ENCODE data around the gene BATF2. TPM values are rescaled to one million over a fixed set of nuclear protein-coding genes. Genes with fewer than 3 reads are reported as not detected.

The BATF2 gene
- total and polyA plus RNA-seq, 10 of the 15 experiments (the other 5 are each of a cell fraction or from before 2014, with no cell fraction given) = 0.18 to 1.1 (median 0.38) TPM; not detected in 1

DNA sequence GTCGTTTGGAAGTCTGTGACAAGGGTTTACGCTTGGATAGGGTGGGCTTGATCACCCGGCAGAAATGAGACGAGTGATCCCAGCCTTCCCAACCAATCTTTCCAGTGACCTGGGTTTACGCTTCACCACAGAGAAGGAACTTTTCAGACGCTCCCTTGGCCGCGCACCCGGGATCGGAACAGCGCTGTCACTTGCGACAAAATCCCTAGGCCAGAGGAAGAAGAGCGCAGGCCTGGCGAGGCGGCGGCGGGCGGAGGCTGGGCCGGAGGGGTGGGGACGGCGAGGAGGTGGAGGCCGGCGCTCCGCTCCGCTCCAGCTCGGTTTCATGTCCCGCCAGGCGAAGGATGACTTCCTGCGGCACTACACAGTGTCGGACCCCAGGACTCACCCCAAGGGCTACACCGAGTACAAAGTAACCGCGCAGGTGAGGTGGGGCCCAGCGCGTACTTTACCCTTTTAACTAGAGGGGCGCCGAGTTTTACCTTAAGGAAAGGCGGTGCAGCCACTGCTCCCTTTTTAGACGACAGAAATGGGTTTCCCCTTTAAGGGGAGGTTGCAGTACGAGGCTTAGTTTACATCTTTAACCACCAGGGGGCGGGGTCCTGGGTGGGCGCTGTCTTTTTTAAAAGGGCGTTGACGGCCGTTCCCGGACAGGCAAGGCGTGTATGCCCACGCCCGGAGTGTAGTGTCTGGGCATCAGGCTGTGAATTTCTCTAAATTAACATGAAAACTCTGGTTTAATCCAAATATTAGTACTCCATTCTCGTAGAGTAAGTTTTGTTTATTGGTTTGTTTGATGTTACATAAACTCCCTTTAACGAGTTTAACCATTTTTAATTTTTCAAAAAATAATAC is 30.7 kb upstream of the BATF2 start, which contains the start of gene SNX15 (continued):
- TF ChIP-seq CUX1 (IDR thresholded peaks at IDR 0.05; ENCODE audit: insufficient replicate concordance, low read depth, low read length) (peak; percentile 26), ZNF217 (IDR thresholded peaks at IDR 0.05) (0 out of 2 replicates have a peak, but pooled peaks have one; percentile 29), BACH1 (IDR thresholded peaks at IDR 0.05; ENCODE audit: borderline replicate concordance) (no peak), NR2F1 (conservative IDR thresholded peaks at IDR 0.05) (no peak; the same call in 1 of the 2 replicates), RAD51 (IDR thresholded peaks at IDR 0.05) (no peak), EZH2 (IDR thresholded peaks at IDR 0.05; ENCODE audit: borderline replicate concordance, control insufficient read depth, low read depth, low read length) (no peak), POLR2A (IDR thresholded peaks at IDR 0.05; ENCODE audit: low read depth, low read length) (peak; percentile 78), BCL3 (IDR thresholded peaks at IDR 0.05; ENCODE audit: borderline replicate concordance, insufficient read depth, low read depth, low read length, poor library complexity, severe bottlenecking) (no peak), MEF2A (IDR thresholded peaks at IDR 0.05; ENCODE audit: insufficient read depth, low read depth, low read length) (peak; percentile 51; the same call in 1 of the 2 replicates), EGR1 (IDR thresholded peaks at IDR 0.05; ENCODE audit: borderline replicate concordance in 1 of 2, low read depth in 2 of 2, low read length in 2 of 2) (peak in 1 of 2 experiments; percentile 49; a peak in 2 of 3 replicates), SIX5 (IDR thresholded peaks at IDR 0.05; ENCODE audit: low read depth, low read length, severe bottlenecking) (peak; percentile 9), TCF3 (IDR thresholded peaks at IDR 0.05; ENCODE audit: borderline replicate concordance, insufficient read depth, low read depth, low read length) (no peak), EP300 (IDR thresholded peaks at IDR 0.05; ENCODE audit: borderline replicate concordance in 1 of 2, control insufficient read depth in 1 of 2, low read depth in 2 of 2, low read length in 2 of 2) (no peak), BCLAF1 (IDR thresholded peaks at IDR 0.05) (no peak), PML (IDR thresholded peaks at IDR 0.05; ENCODE audit: low read length) (no peak; the same call in 1 of the 2 replicates), CHD1 (IDR thresholded peaks at IDR 0.05; ENCODE audit: low read depth, low read length) (0 out of 2 replicates have a peak, but pooled peaks have one; percentile 70)
- TF ChIP-seq, protein P1, sequence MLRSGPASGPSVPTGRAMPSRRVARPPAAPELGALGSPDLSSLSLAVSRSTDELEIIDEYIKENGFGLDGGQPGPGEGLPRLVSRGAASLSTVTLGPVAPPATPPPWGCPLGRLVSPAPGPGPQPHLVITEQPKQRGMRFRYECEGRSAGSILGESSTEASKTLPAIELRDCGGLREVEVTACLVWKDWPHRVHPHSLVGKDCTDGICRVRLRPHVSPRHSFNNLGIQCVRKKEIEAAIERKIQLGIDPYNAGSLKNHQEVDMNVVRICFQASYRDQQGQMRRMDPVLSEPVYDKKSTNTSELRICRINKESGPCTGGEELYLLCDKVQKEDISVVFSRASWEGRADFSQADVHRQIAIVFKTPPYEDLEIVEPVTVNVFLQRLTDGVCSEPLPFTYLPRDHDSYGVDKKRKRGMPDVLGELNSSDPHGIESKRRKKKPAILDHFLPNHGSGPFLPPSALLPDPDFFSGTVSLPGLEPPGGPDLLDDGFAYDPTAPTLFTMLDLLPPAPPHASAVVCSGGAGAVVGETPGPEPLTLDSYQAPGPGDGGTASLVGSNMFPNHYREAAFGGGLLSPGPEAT (IDR thresholded peaks at IDR 0.05; ENCODE audit: low read depth) = peak; percentile 100
